Activated CD4-positive, alpha-beta T cell treated with anti-CD3 and anti-CD28 coated beads, Interleukin-10, Interleukin-2, amounts not matched to agents 100 ng/mL and 50 ng/mL, durations not matched to agents 16 hours and 8 hours (primary cell): Measurements from ENCODE around the gene ULBP1.
"Not testable (repeated sequence)": the region's sequence is repeated elsewhere in the genome, so short reads cannot be mapped to it uniquely, and the experiment has no call there.

Experiments
- DNase-seq: peaks from one replicate; pipeline ENCODE4 v3.0.0-alpha.2; 2020

ULBP1 gene

GRCh38 chr6:149934249-149935156, 29.2 kb upstream of the ULBP1 start:
- peak; percentile 75 for DNase-seq

GRCh38 chr6:149935246-149935645, 28.5 kb upstream of the ULBP1 start:
- no peak for DNase-seq

- DNase-seq = no peak
Observed at GRCh38 chr6:149935668-149936067, 28.1 kb upstream of the ULBP1 start.

- DNase-seq = no peak
Observed at GRCh38 chr6:149936743-149937142, 27.0 kb upstream of the ULBP1 start.

DNA sequence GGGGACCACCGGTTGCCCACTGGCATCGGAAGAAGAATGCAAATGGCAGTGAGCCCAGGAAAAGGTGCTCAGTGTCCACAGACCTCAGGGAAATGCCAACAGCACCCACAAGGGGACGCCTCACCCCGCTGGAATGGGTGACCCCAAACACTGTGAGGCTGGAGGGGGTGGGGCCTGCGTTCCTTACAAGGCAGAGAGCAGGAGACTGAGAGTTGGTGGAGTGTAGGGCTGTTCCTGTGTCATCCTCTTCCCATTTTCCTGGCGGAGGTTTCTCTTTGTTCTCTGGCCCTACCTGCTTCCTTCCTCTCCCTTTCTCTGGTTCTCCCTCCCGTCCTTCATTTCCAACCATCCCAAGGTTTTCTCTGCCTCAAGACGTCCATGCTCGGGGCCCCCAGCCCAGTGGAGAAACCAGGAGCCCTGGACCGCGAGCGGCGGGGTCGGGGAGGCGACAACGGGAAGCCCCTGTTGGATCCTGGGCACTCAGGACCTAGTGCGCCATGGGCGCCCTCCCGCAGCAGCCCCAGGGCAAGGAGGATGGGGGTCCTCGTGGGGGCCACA, 25.7 kb upstream of the ULBP1 start:
- DNase-seq = not testable (repeated sequence)

GRCh38 chr6:149938571-149939355, 25.0 kb upstream of the ULBP1 start:
- DNase-seq = peak; percentile 66

GRCh38 chr6:149939356-149939648, 24.4 kb upstream of the ULBP1 start:
- no peak for DNase-seq

GRCh38 chr6:149939909-149940671, 23.7 kb upstream of the ULBP1 start:
- DNase-seq = no peak

DNA sequence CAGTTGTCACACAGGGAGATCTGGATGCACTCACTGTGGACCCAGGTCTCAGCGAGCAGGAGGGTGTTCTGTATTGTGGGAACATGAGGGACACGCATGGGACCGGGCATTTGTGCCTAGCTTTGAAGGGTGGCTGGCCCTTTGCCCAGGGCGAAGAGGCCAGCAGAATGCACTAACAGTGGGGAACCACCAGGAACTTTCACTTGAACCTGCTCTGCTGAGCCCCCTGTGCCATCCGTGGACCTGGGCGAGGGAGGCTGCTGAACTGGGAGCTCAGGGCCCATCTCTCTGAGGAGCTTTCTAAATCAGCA, 23.1 kb upstream of the ULBP1 start:
- no peak for DNase-seq

- DNase-seq = peak; percentile 88
Observed at GRCh38 chr6:149941583-149942460, 21.9 kb upstream of the ULBP1 start, which contains the start of gene ULBP2. ULBP2 (plus strand) TSS chr6:149942014; CDS start chr6:149942073, 59 bp downstream.

- no peak for DNase-seq
Observed at GRCh38 chr6:149942461-149942829, 21.3 kb upstream of the ULBP1 start.

DNA sequence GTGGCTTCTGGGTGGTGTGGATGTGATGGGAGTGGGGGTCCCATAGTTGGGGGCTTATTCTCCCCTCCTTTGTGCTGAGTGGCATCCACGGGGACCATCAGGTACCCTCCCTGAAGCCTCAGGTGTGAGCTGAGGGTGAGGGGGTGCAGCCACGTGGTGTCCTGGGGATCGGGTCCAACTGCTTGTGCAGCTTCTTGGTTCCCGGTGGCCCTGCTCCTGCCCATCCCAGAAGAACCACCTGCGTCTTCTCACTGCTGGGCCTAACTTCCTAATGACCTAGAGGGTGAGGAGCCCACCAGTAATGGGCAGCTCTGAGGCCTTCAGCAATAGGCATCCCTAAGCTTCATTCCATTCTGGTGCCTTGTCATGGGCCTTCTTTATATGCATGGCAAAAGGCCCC, 20.4 kb upstream of the ULBP1 start:
- DNase-seq = not testable (repeated sequence)

DNA sequence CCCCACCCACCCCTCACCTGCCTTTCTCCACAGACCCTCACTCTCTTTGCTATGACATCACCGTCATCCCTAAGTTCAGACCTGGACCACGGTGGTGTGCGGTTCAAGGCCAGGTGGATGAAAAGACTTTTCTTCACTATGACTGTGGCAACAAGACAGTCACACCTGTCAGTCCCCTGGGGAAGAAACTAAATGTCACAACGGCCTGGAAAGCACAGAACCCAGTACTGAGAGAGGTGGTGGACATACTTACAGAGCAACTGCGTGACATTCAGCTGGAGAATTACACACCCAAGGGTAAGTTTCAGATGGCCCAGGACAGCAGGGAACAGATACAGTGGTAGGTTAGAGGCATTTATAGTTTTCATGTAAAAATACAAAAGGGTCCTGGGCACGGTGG, 18.5 kb upstream of the ULBP1 start:
- DNase-seq = not testable (repeated sequence)

GRCh38 chr6:149946631-149947030, 17.1 kb upstream of the ULBP1 start:
- DNase-seq = not testable (repeated sequence)

DNA sequence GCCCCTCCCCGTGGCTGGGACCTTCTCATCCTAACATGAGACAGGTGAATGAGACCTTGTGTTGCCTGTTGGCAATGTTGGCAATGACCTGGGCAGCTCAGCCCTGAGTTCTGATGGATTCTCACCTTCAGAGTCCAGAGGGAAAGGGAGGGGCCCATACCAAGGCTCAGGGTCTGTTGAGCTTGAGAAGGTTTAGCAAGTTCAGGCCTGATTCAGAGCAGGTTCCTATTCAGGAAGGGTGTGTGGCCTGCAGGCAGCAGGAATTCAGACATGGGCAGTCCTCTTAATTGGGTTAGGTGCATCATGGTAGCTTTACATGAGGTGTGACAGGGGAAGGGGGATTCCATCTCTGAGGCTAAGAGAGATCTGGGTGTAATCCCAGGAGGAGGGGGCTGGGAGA, 16.2 kb upstream of the ULBP1 start:
- not testable (repeated sequence) for DNase-seq

- no peak for DNase-seq
Observed at GRCh38 chr6:149948011-149948410, 15.7 kb upstream of the ULBP1 start.

- DNase-seq = no peak
Observed at GRCh38 chr6:149948616-149949015, 15.1 kb upstream of the ULBP1 start.

GRCh38 chr6:149950423-149950822, 13.3 kb upstream of the ULBP1 start:
- DNase-seq = no peak

DNA sequence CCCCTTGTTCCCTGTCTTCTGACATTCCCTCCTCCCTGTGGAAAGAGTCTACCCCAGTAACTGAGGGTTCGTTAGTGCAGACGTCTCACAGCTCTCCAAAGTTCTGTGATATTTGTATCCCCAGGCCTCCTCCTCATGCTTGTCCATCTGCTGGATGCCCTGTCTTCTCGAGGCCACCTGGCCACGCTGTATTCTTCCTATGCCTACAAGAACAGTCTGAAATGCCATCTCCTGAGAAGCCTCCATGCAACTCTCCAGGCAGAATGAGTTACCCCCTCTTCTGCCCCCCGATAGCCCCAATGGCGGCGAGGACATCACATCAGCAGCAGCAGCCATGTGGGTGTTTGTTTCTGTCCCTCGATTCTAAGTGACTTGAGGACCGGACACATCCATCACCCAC, 12.6 kb upstream of the ULBP1 start:
- no peak for DNase-seq

DNA sequence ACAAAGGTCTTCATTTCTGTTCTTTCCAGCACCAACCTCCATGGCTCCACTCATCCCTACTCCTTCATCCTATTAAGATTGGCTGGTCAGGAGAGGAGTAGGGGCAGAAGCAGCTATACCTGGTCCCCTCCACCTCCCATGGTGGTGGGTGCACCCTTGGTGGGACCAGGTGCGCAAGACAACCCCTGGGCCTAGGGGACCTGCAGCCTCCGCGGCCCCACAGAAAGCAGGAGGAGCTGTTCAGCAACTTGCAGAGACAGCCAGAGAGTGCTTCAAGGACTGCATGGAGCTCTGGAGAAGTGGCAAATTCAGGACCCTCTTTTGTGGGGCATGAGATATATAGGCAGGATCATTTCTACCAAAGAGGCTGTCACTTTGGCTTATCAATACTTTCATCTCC, 12.1 kb upstream of the ULBP1 start:
- DNase-seq = no peak

DNA sequence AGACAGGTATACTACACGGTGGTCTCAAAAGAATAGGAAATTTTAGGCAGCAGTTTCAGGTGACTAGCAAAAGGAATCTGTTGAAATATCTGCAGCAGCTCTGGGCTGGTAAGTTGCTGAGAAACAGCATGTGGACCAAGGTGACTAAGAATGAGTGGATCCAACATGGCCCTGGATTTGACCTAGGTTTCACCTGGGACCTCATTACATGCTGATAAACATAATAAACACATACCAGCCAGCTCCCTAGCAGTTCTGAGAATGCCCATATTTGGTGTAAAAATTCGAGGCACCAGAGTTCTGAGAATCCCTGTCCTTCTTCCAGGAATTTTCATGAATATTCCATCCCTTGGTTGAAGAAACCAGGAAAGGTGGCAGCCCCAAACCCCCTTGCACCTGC, 10.4 kb upstream of the ULBP1 start:
- not testable (repeated sequence) for DNase-seq

GRCh38 chr6:149953934-149954327, 9.8 kb upstream of the ULBP1 start:
- not testable (repeated sequence) for DNase-seq
